A549 (cell line): ENCODE results near the gene PUS1.

Source experiments
- CBX2 ChIP-seq: fragments of 200-600 bp; sonication (generic); IDR thresholded peaks from 2 replicates; pipeline ENCODE4 v1.6.1; 2016; ENCODE audit warnings: low read depth, mild to moderate bottlenecking, borderline replicate concordance
- CEBPB ChIP-seq, 2 experiments: fragments of >200 bp in 1 of 2; sonication (Bioruptor Twin) in 1 of 2; formaldehyde crosslinking in 1 of 2; IDR thresholded peaks; 2 replicates each; pipeline ENCODE4 v1.6.1; 2012 to 2016
- CTCF ChIP-seq: fragments of >200 bp; sonication (Bioruptor Twin); formaldehyde crosslinking; IDR thresholded peaks from 3 replicates; pipeline ENCODE4 v1.5.1; 2016
- EHMT2 ChIP-seq: fragments of 200-600 bp; sonication (generic); IDR thresholded peaks from 2 replicates; pipeline ENCODE4 v1.6.1; 2016; ENCODE audit warnings: antibody characterized with exemption, low read depth, mild to moderate bottlenecking, moderate library complexity
- EP300 ChIP-seq, 2 experiments: fragments of >200 bp; sonication (Bioruptor Twin); formaldehyde crosslinking; IDR thresholded peaks; 2 replicates in 1 of 2; 3 replicates in 1 of 2; pipeline ENCODE4 v1.6.1; 2016 to 2017
- HDAC2 ChIP-seq: fragments of 200-600 bp; sonication (generic); IDR thresholded peaks from 2 replicates; pipeline ENCODE4 v1.6.1; 2016
- JUNB ChIP-seq: fragments of >200 bp; sonication (Bioruptor Twin); formaldehyde crosslinking; IDR thresholded peaks from 2 replicates; pipeline ENCODE4 v1.6.1; 2016
- MAX ChIP-seq: IDR thresholded peaks from 2 replicates; pipeline ENCODE4 v1.6.1; 2012
- MYC ChIP-seq: IDR thresholded peaks from 2 replicates; pipeline ENCODE4 v1.6.1; 2012; ENCODE audit warnings: mild to moderate bottlenecking, inconsistent platforms, low read length, improper control_type of control experiment, borderline replicate concordance
- PBX3 ChIP-seq: IDR thresholded peaks from 2 replicates; pipeline ENCODE4 v1.6.1; 2012
- POLR2A ChIP-seq: IDR thresholded peaks from 2 replicates; pipeline ENCODE4 v1.6.1; 2012; ENCODE audit warnings: mild to moderate bottlenecking, low read length
- RAD21 ChIP-seq, 2 experiments: fragments of >200 bp in 1 of 2; sonication (Bioruptor Twin) in 1 of 2; formaldehyde crosslinking in 1 of 2; IDR thresholded peaks in 1 of 2; conservative IDR thresholded peaks in 1 of 2; 2 replicates in 1 of 2; 3 replicates in 1 of 2; pipeline ENCODE4 v1.6.1; 2012 to 2018; ENCODE audit warnings: inconsistent platforms in 1 of 2
- REST ChIP-seq: fragments of 200-600 bp; sonication (generic); IDR thresholded peaks from 2 replicates; pipeline ENCODE4 v1.6.1; 2016; ENCODE audit warnings: antibody characterized with exemption, mild to moderate bottlenecking, moderate library complexity
- RNF2 ChIP-seq: fragments of 200-600 bp; sonication (generic); IDR thresholded peaks from 2 replicates; pipeline ENCODE4 v1.6.1; 2016; ENCODE audit warnings: low read depth, mild to moderate bottlenecking, antibody characterized with exemption, moderate library complexity, borderline replicate concordance

- no peak for TF ChIP-seq POLR2A
- no peak for TF ChIP-seq PBX3
- no peak for TF ChIP-seq MYC
- TF ChIP-seq CTCF: no peak
- TF ChIP-seq CBX2: no peak
- no peak for TF ChIP-seq EHMT2
- TF ChIP-seq JUNB: no peak
- TF ChIP-seq RNF2: no peak
- no peak for TF ChIP-seq CEBPB (IDR thresholded peaks at IDR 0.05)
- no peak for TF ChIP-seq EP300 (IDR thresholded peaks at IDR 0.05)
- TF ChIP-seq RAD21 (conservative IDR thresholded peaks at IDR 0.05 in 1 of 2, IDR thresholded peaks at IDR 0.05 in 1 of 2): no peak
- TF ChIP-seq HDAC2: no peak
- TF ChIP-seq REST: no peak
- TF ChIP-seq MAX: no peak
Observed at GRCh38 chr12:131917139-131917710, 11.9 kb upstream of the PUS1 start.
